ENCODE measurements around the gene CDK5RAP3.
"Not testable (repeated sequence)": the region's sequence is repeated elsewhere in the genome, so short reads cannot be mapped to it uniquely, and the experiment has no call there.

The CDK5RAP3 gene, protein sequence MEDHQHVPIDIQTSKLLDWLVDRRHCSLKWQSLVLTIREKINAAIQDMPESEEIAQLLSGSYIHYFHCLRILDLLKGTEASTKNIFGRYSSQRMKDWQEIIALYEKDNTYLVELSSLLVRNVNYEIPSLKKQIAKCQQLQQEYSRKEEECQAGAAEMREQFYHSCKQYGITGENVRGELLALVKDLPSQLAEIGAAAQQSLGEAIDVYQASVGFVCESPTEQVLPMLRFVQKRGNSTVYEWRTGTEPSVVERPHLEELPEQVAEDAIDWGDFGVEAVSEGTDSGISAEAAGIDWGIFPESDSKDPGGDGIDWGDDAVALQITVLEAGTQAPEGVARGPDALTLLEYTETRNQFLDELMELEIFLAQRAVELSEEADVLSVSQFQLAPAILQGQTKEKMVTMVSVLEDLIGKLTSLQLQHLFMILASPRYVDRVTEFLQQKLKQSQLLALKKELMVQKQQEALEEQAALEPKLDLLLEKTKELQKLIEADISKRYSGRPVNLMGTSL

DNA sequence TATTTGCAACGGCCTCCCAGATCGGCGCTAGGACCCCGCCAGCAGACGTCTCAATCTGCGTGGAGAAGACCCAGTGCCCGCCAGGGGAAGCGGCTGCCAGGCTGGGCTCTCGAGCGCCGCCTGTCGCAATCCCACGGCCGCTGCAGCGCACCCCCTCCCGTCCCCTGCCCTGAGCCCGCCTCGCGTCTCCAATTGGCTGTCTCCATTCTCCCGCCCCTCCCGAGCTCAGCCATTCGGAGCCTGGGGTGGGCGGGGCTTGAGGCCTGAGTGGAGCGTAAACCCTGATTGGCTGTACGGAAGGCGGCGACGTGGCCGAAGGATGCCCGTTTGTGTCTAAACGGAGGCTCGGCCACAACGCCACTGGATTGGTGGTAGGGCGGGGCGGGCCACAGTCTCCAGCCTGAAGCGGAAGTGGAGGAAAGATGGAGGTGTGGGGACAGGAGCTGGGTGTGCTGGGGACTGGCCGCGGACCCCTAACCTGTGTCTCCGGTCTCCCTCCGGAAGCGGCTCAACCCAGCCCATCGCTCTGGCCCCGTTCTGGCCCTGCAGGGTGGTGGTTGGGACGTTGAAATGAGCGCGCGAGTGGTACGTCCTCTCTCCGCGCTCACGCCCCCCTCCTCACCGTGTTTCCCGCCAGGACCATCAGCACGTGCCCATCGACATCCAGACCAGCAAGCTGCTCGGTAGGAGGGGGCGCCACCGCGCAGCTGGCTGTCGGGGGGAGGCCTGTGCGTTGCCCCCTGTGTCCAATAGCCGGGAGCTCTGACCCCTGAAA lies at the start of gene CDK5RAP3:
TSS of gene CDK5RAP3 (plus strand) at position 389 of the 775 bp plus-strand sequence. CDS start at position 423, 34 bp downstream.
- peak; percentile 99 to 100 for DNase-seq (ENCODE audit: low read depth in 2 of 2)

- DNase-seq (ENCODE audit: low read depth in 2 of 2) = no peak
Observed at GRCh38 chr17:47924785-47925677, 45.9 kb upstream of the CDK5RAP3 start.

GRCh38 chr17:47925678-47925988 lies 45.3 kb upstream of the CDK5RAP3 start:
- no peak for DNase-seq (ENCODE audit: low read depth in 2 of 2)

DNA sequence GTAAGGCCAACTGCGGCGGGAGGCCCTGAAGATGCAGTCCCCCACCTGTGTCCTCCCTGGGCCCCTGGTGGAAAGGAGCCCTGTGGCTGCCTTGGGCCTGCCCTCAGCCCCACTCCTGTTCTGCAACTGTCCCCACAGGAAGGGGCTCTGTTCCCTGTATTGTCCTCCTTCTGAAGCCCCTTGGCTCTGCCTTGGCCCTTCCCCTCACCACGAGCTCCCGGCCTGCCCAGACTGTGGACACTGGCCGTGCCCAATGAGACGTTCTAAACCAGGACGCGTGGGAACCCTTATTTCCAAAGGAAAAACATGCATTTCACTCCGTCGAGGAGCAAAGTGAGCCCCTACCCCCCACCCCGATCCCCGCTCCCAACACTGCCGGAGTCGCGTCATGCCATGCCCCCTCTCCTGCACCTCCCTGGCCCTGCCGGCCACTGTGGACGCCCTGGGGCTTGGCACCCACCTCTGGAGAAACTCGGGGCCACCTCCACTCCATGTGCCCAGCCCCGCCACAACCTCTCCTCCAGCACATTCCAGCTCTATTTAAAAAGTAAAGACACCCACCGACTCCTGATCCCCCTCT lies 43.0 kb upstream of the CDK5RAP3 start:
- no peak for DNase-seq (ENCODE audit: low read depth in 2 of 2)

DNA sequence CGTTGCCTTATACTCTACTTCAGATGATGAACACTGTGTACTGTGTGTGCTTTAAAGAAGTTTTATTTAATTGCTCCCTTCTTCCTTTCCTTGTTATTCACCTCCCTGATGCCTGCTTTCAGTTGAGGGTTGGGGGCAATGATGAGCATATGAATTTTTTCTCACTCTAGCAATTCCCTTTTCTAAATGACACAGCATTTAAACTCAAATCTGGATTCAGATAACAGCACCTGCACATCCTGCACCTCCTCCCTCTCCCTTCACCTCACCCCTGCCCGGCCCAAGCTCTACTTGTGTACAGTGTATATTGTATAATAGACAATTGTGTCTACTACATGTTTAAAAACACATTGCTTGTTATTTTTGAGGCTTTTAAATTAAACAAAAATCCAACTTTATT lies 42.5 kb upstream of the CDK5RAP3 start:
- DNase-seq (ENCODE audit: low read depth in 2 of 2) = no peak

- DNase-seq (ENCODE audit: low read depth in 2 of 2) = no peak
Observed at GRCh38 chr17:47929218-47930000, 41.5 kb upstream of the CDK5RAP3 start.

- DNase-seq (ENCODE audit: low read depth in 2 of 2) = no peak
Observed at GRCh38 chr17:47931848-47932247, 39.1 kb upstream of the CDK5RAP3 start.

DNA sequence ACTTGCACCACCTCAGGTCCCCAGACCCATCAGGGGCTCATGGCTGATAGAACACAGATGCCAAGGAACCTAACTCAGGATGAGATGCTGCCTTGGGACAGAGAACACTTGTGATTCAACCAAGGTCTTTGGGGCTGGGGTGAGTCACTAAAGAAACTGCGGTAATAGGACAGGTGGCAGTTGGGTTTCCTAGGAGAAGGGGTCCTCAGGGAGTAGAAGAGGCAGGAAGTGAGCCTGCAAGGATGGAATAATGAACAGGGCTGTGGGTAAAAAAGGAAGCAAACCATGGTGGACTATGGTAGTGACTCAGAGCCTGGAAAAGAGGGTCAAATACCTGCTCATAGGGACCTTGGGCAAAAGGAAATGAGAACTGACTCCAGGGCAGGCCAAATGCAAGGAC lies 36.1 kb upstream of the CDK5RAP3 start:
- DNase-seq (ENCODE audit: low read depth in 2 of 2) = no peak

DNA sequence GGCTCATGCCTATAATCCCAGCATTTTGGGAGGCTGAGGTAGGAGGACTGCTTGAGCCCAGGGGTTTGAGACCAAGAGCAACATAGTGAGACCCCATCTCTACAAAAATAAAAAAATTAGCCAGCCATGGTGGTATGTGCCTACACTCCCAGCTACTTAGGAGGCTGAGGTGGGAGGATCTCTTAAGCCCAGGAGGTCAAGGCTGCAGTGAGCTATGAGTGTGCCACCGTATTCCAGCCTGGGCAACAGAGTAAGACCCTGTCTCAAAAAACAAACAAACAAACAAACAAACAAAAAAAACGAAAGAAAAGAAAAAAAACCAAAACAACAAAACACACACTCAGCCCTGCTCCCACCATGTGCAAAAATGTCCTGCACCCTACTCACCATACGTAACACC lies 35.4 kb upstream of the CDK5RAP3 start:
- DNase-seq (ENCODE audit: low read depth in 2 of 2) = not testable (repeated sequence)

DNA sequence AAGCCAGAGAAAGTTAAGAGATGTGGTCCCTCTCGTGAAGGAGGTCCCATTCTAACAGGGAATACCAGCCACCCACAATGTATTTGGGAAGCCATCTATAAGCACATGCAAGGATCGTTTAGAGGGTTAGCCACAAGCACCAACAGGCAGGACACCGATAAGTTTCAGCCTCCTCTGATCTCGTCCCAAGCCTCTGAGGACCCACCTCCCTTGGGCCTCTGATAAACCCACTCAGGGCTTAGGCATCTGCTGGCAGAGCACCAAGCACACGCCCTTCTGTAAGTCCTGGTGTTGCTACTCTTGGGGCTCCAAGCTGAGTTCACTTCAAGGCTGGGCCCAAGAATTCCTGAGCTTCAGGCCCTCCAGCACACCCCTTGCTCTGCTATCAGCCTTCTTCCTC lies 35.0 kb upstream of the CDK5RAP3 start:
- DNase-seq (ENCODE audit: low read depth in 2 of 2) = no peak

GRCh38 chr17:47937941-47938340 lies 33.0 kb upstream of the CDK5RAP3 start:
- no peak for DNase-seq (ENCODE audit: low read depth in 2 of 2)

- peak; percentile 90 to 94 for DNase-seq (ENCODE audit: low read depth in 2 of 2)
Observed at GRCh38 chr17:47941246-47942095, 29.4 kb upstream of the CDK5RAP3 start, which contains the start of gene PNPO. TSS of gene PNPO (plus strand) at chr17:47941571. CDS start at chr17:47941676, 105 bp downstream.

DNA sequence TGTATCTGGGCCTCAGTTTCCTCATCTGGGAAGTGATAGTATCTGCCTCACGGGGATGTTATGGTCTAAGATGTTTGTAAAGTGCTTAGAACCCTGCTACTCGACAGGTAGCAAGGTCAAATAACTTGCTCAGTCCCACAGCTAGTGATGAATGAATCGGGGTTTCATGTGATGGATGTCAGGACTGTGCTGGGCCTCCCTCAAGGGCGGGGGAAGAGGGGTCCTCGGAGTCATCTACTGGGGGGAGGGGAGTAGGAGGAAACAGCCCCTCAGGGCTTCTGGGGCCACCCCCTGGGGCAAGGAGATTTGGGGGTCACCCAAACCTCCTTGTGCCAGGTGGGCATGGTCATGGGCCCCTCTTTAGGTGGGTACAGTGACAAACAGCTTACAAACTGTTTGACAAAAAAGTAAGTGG lies 28.8 kb upstream of the CDK5RAP3 start:
- no peak for DNase-seq (ENCODE audit: low read depth in 2 of 2)

- no peak for DNase-seq (ENCODE audit: low read depth in 2 of 2)
Observed at GRCh38 chr17:47942568-47942967, 28.3 kb upstream of the CDK5RAP3 start.

DNA sequence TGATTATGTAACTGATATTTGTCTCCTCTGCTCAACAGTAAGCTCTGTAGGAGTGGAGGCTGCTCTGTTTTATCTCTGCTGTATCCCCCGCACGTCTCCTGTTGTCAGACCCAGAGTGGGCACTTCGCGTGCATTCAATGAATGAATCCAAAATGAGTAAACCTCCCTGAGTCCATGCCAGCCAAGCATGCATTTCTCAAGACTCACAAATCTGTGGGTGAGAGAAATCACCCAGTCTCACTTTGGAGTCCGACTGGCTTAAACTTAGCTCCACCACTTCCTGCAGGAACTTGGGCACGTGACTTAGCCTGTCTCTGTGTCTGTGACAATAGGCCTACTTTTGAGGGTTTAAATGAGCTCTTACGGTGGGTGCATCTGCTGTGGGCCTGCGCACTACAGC lies 25.8 kb upstream of the CDK5RAP3 start:
- no peak for DNase-seq (ENCODE audit: low read depth in 2 of 2)

- DNase-seq (ENCODE audit: low read depth in 2 of 2) = no peak
Observed at GRCh38 chr17:47945529-47946508, 25.1 kb upstream of the CDK5RAP3 start.

GRCh38 chr17:47946516-47946915 lies 24.4 kb upstream of the CDK5RAP3 start:
- DNase-seq (ENCODE audit: low read depth in 2 of 2) = no peak

- peak; percentile 44 to 84 for DNase-seq (ENCODE audit: low read depth in 2 of 2)
Observed at GRCh38 chr17:47946929-47947397, 23.9 kb upstream of the CDK5RAP3 start.
